ENCODE data around the gene ZMYND10.

ZMYND10 gene

DNA sequence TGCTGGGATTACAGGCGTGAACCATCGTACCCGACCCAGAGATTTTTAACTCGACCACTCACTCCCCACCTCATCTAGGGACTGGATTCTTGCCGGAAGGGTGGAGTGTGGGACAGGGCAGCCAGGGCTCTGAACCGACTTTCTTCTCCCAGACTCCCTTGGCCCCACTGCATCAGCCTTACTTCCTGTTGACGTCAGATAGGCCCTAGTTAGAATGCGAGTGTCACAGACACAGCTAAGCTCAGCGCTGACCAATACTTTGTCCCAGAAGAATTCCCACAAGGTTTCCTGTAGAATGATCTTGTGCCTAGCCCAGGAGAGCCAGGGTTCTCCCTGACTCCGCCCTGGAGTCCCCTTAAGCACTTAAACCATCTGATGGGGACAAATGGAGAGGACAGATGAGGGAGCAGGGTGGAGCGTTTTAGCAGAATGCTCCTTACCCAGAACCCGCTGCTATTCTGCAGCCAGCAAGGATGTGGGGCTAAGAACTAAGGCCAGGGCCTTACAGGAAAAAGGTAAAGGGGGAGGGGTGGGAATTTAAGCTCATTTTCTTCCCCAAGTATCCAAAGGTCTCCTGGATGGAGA is 11.7 kb downstream of the ZMYND10 start:
- H3K27ac ChIP-seq = peak overlapping the region; percentile 91 to 95
- H3K4me3 ChIP-seq = peak overlapping the region; percentile 43
- no peak for TF ChIP-seq CTCF (IDR thresholded peaks at IDR 0.05)
- peak; percentile 90 for DNase-seq (ENCODE audit: low spot score)

GRCh38 chr3:50331364-50331907 is 14.1 kb downstream of the ZMYND10 start:
- Histone ChIP-seq H3K4me3 (no peak overlapping the region), H3K27ac (no peak overlapping the region)
- TF ChIP-seq CTCF (IDR thresholded peaks at IDR 0.05) = no peak

GRCh38 chr3:50330330-50330729 is 15.2 kb downstream of the ZMYND10 start:
- Histone ChIP-seq H3K27ac (no peak overlapping the region), H3K4me3 (no peak overlapping the region)
- DNase-seq (ENCODE audit: low spot score) = no peak
- TF ChIP-seq CTCF (IDR thresholded peaks at IDR 0.05) = no peak

More at GRCh38 chr3:50331364-50331907, 14.1 kb downstream of the ZMYND10 start:
- no peak for DNase-seq (ENCODE audit: low spot score)

GRCh38 chr3:50327943-50328691 is 17.4 kb downstream of the ZMYND10 start, which contains the start of gene TUSC2:
TSS of gene TUSC2 (minus strand) at chr3:50328223. CDS start at chr3:50328099, 124 bp downstream.
- DNase-seq (ENCODE audit: low spot score) = peak; percentile 98
- peak within 1 kb of the TSS; percentile 80 to 85 for H3K27ac ChIP-seq
- no peak for TF ChIP-seq CTCF (IDR thresholded peaks at IDR 0.05)
- H3K4me3 ChIP-seq = peak within 1 kb of the TSS; percentile 99

DNA sequence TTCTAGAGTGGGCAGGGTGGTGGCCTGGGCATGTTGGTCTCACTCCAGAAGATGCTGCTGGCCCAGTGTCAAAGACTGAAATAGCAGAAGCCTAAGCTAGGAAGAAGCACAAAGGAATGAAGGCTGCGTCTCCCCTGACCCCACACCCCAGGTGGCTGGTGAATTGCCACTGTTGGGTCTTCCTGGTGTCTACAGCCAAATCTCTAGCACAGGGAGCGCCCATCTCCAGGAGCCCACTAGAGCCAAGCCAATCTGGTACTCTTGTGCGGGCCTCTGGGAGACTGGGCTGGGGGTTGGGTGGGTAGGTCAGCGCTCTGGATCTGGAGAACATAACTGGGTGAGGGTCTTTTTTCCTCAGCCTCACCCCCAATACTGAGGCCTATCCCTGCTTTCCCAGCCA is 18.4 kb downstream of the ZMYND10 start:
- no peak for TF ChIP-seq CTCF (IDR thresholded peaks at IDR 0.05)
- no peak for DNase-seq (ENCODE audit: low spot score)
- Histone ChIP-seq H3K4me3 (peak overlapping the region; percentile 99), H3K27ac (peak overlapping the region; percentile 80 to 85)

- no peak for TF ChIP-seq CTCF (IDR thresholded peaks at IDR 0.05)
- Histone ChIP-seq H3K4me3 (no peak overlapping the region), H3K27ac (peak overlapping the region in 1 of 2 donors; percentile 3)
- DNase-seq (ENCODE audit: low spot score) = no peak
These were observed 19.4 kb downstream of the ZMYND10 start for GRCh38 chr3:50326182-50326541.

Data from coronary artery (tissue), 2 donors.